ENCODE results near the gene HEATR3.

DNA sequence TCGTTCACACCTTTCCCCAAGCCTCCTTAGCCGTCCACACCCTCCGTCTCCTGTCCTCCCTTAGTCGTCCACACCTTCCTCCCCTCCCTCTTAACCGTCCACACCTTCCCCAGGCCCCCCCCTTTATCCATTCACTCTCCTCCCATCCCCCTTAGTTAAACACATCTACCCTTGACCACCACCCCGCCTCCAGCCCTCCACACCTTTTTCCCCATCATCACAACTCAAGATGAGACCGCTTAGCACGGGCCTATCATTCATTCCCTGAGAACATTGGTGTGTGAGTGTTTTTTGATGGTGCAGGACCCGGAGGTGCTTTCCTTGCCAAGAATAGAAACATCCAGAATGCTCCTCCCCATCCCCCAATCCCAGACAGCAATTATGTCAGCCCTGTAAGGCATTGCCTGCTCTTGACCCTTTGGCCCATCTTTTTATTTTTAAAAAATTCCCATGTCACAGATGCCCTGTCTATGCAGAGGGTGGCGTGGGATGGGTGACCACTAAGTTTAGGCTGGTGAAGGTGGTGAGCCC lies 88.7 kb downstream of the HEATR3 start:
- TF ChIP-seq YY1 (IDR thresholded peaks at IDR 0.05; ENCODE audit: insufficient read depth, insufficient read length) = no peak
- TF ChIP-seq ZNF274 (IDR thresholded peaks at IDR 0.05; ENCODE audit: low read depth, low read length) = no peak

Measured in NT2/D1 (cell line).